ENCODE results near the gene MAMDC2.

MAMDC2 gene, protein sequence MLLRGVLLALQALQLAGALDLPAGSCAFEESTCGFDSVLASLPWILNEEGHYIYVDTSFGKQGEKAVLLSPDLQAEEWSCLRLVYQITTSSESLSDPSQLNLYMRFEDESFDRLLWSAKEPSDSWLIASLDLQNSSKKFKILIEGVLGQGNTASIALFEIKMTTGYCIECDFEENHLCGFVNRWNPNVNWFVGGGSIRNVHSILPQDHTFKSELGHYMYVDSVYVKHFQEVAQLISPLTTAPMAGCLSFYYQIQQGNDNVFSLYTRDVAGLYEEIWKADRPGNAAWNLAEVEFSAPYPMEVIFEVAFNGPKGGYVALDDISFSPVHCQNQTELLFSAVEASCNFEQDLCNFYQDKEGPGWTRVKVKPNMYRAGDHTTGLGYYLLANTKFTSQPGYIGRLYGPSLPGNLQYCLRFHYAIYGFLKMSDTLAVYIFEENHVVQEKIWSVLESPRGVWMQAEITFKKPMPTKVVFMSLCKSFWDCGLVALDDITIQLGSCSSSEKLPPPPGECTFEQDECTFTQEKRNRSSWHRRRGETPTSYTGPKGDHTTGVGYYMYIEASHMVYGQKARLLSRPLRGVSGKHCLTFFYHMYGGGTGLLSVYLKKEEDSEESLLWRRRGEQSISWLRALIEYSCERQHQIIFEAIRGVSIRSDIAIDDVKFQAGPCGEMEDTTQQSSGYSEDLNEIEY

GRCh38 chr9:70043689-70044489 is at the start of gene MAMDC2:
Gene MAMDC2 (plus strand): TSS chr9:70043848. CDS start chr9:70044198, 350 bp downstream.
- no peak for DNase-seq

- DNase-seq = no peak
These were observed 47.8 kb upstream of the MAMDC2 start for GRCh38 chr9:69995846-69996245.

DNA sequence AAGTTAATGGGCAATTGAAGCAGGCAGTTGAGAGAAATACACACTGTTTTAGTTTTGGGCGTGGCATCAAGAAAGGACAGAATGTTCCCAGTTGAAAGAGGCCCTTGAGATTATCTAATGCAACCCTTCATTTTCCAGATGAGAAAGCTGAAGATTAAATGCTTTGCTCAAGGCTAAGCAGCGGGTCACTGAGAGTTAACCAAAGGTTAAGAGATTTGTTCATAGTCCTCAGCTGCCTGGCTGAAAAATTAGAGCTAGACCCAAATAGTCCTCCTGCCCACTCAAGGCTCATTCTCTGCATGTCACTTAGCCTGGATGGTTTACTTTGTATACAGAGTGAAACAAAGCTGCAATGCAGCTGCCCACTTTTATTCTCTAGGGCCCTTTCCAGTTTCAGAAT is 46.7 kb upstream of the MAMDC2 start:
- no peak for DNase-seq

GRCh38 chr9:69997524-69997923 is 46.1 kb upstream of the MAMDC2 start:
- no peak for DNase-seq

DNA sequence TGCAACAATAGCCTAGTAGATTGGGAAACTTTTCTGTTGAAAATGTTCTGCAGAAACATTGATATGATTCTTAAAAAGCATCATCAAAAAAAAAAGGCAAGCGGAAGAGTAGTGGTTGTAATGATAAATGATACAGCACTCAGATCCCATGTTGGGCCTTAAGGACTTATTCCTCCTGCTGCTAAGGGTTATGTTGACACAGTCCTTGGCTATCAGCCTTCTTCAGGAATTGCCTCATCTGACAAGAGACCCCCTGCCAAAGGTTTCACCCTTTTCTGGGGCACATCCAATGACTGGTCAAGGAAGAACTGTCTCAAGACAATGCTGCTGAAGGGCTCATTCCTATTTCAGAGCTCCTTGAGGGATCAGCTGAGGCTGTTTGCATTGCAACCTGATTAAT is 44.3 kb upstream of the MAMDC2 start:
- no peak for DNase-seq

DNA sequence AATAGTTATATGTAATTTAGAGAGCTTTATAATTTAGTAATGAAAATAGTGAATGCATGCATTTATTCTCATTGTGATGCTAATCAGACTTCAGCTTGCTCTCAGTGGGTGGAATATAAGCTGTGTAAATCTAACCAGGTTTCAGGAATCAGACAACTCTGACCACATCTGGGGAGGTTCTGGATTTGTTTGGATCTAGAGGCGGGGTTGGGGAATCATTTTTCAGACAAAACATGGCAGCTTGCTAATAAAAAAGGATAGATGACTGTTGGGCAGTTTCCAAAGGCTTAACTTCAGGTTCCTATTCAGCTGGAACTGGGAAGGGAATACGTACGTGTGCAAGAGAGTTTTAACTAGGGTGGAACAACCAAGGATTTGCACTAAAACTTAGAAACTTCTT is 43.2 kb upstream of the MAMDC2 start:
- DNase-seq = no peak

- no peak for DNase-seq
These were observed 39.5 kb upstream of the MAMDC2 start for GRCh38 chr9:70003901-70004714.

DNA sequence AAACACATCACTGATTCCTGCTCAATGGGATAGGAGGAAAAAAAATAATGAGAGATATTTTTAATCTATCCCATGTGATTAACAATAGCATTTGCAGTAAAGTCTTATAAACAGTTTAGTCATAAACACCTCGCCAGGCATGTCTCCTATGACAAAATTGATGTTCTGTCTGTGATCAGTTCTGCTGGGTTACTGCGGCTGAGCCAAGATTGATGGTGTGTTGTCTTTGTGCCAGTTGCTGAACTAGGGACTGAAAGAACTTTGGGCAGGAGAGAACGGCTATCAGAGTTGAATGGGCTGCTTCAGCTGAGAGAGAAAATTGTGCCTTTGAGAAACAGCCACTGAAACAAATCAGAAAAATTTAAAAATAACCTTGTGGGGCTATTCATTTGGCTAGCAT is 37.3 kb upstream of the MAMDC2 start:
- DNase-seq = no peak

DNA sequence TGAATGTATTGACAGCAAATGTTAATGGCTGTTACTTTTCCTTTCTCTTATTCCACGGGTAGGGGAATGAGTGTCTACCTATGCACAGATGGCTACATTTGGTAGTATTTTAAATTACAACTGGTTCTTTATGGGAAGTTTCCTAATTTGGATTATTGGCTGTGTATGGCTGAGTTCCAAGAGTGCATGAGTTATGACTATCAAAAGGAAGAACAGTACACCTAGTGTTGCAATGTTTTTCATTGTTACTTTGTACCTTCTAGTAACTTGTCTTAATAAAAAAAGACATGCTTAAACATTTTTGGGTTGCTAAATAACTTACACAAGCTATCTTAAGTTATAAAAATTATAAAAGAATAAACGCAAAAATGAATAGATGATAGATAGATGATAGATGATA is 35.8 kb upstream of the MAMDC2 start:
- no peak for DNase-seq

DNA sequence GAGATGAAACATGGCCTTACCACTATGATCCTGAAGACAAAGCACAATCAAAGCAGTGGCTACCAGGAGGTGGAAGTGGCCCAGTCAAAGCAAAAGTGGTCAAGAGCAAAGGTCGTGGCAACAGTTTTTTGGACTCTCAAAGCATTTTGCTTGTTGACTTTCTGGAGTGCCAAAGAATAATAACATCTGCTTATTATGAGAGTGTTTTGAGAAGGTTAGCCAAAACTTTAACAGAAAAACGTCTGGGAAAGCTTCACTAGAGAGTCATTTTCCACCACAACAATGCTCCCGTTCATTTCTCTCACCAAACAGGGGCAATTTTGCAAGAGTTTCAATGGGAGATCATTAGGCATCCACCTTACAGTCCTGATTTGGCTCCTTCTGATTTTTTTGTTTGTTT is 33.6 kb upstream of the MAMDC2 start:
- DNase-seq = no peak

GRCh38 chr9:70011366-70011765 is 32.3 kb upstream of the MAMDC2 start:
- DNase-seq = no peak

DNA sequence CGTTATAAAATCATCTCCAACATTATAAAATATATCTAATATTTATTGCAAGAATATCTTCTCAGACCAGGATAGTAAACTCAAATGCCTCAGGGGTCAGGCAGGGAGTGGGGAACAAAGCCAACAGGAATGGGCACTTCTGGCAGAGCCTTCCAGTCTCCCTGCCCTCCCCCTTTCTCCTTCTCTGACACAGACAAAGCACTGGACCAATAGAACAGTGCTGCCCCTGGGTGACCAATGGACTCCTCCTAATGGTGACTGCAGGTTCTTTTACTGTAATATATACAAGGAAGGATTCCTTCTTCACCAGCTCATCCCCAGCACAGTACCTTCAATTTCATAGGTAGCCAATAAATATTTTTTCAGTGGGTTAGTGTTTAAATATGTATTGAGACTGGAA is 31.1 kb upstream of the MAMDC2 start:
- DNase-seq = no peak

- no peak for DNase-seq
These were observed 30.0 kb upstream of the MAMDC2 start for GRCh38 chr9:70013598-70014196.

- no peak for DNase-seq
These were observed 28.5 kb upstream of the MAMDC2 start for GRCh38 chr9:70015099-70015498.

GRCh38 chr9:70020217-70020616 is 23.4 kb upstream of the MAMDC2 start:
- DNase-seq = no peak

GRCh38 chr9:70020991-70021571 is 22.6 kb upstream of the MAMDC2 start:
- no peak for DNase-seq

- DNase-seq = no peak
These were observed 15.4 kb upstream of the MAMDC2 start for GRCh38 chr9:70028287-70028686.

DNA sequence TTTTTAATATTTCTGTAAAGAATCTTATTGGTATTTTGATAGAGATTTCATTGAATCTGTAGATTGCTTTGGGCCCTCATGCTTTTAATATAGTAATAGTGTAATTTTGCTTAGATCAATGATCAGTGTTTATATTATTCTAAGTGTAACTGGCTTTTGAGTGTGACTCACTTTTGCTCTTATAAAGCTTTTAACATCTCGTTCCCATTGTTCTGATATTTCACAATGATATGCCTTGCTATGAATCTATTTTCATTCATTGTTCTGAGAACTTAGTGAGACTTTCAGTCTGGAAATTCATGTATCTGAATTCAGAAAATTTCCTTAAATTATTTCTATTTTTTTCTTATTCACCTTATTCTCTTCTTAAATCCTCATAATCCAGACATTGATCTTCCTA is 13.5 kb upstream of the MAMDC2 start:
- no peak for DNase-seq

DNA sequence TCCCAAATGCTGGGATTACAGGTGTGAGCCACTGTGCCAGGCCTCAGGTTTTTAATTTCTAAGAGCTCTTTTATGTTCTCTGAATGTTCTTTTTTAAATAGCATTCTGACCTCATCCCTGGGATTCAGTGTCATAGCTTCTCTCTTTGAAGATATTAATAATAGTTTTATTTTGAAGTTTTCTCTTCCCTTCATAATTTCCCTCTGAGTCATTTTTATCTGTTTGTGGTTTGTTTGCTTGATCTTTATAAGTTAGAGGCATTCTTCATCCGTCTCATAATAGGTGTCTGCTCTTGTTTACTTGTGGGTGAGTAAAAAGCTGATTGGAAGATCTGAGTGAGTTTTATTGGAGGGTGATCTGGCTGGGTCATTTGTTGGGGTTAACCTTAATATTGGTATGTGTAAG is 12.5 kb upstream of the MAMDC2 start:
- DNase-seq = no peak

DNA sequence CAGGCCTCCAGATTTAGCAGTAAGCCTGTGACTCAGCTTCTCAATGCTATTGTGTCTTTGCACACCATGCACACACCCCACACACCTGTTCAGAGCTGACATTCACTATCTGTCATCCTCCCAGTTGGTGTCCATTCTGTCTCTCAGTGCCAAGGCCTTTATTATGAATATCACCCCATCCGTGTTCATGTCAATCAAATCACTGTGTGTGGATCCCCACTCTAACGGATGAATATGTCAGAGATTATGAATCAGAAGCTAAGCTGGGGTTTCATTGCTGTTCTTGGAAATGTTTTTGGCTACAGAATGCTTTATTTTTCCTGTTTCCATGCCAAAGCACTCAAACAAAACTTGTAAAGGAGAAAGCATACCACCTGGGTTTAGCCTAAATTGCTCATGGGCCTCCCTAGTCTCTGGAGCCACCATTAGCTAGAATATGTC is 9.4 kb upstream of the MAMDC2 start:
- no peak for DNase-seq

- no peak for DNase-seq
These were observed 8.0 kb upstream of the MAMDC2 start for GRCh38 chr9:70035691-70036090.

GRCh38 chr9:70036641-70037040 is 7.0 kb upstream of the MAMDC2 start:
- DNase-seq = no peak

Data from OCI-M1 (cell line).